Activated CD8-positive, alpha-beta memory T cell treated with anti-CD3 and anti-CD28 coated beads, Interleukin-2, amount 10 ng/mL, durations not matched to agents 7 days and 5 days (primary cell): ENCODE data around the gene OR14C36. TPM values are rescaled to one million over a fixed set of nuclear protein-coding genes. Genes with fewer than 3 reads are reported as not detected.
"Not testable (repeated sequence)": the region's sequence is repeated elsewhere in the genome, so short reads cannot be mapped to it uniquely, and the experiment has no call there.

Source experiments
- ATAC-seq: fragments of 150-1000 bp; cut with Tn5 transposase; one replicate; pipeline ENCODE4 v1.10.0; 2021; ENCODE audit warnings: moderate library complexity
- CTCF ChIA-PET: fragments of 350-600 bp; sonication (Branson Sonifier 250); formaldehyde crosslinking; loops from one replicate; lab custom pipeline; 2021; ENCODE audit warnings: antibody characterized with exemption; lab: Charles Lee
- DNase-seq: peaks from one replicate; pipeline ENCODE4 v3.0.0-alpha.2; 2020
- H3K27ac Mint-ChIP-seq: one replicate; pipeline ENCODE4 v1.8.0; 2021; ENCODE audit warnings: mild to moderate bottlenecking, mixed read lengths
- H3K27me3 Mint-ChIP-seq: one replicate; pipeline ENCODE4 v1.8.0; 2021; ENCODE audit warnings: mixed read lengths
- H3K36me3 Mint-ChIP-seq: one replicate; pipeline ENCODE4 v1.8.0; 2021; ENCODE audit warnings: mild to moderate bottlenecking, mixed read lengths
- H3K4me1 Mint-ChIP-seq: one replicate; pipeline ENCODE4 v1.8.0; 2021; ENCODE audit warnings: mixed read lengths
- H3K4me3 Mint-ChIP-seq: one replicate; pipeline ENCODE4 v1.8.0; 2021; ENCODE audit warnings: mild to moderate bottlenecking, moderate library complexity, mixed read lengths
- H3K9me3 Mint-ChIP-seq: one replicate; pipeline ENCODE4 v1.8.0; 2022; ENCODE audit warnings: low read depth, mixed read lengths
- total RNA-seq, 2 experiments: library from RNA; stranded (reverse); gene quantifications; one replicate each; pipeline ENCODE4 v1.2.3, GENCODE V29; 2021

OR14C36 gene
- total RNA-seq, result not detected

GRCh38 chr1:248348475-248348874 is at the start of gene OR14C36:
Gene OR14C36 (plus strand): TSS chr1:248348775. CDS start chr1:248348775, 0 bp downstream.
- CTCF ChIA-PET, result no interaction called here
- Mint-ChIP-seq H3K27me3 (no peaks in the 10 kb centered on the region), H3K27ac (no peak within 1 kb of the TSS), H3K9me3 (no peaks in the 10 kb centered on the region), H3K36me3 (no peaks in the 10 kb centered on the region), H3K4me1 (no peaks in the 10 kb centered on the region), H3K4me3 (no peak within 1 kb of the TSS)
- DNase-seq (no peak), ATAC-seq (no peak)

GRCh38 chr1:248303324-248303723 is 45.3 kb upstream of the OR14C36 start, which contains the start of gene OR2T12:
Gene OR2T12 (minus strand): TSS chr1:248303424. CDS start chr1:248295578, 7,846 bp downstream.
- ATAC-seq (no peak), DNase-seq (no peak)
- no peaks in the 10 kb centered on the region for H3K27me3 Mint-ChIP-seq
- H3K4me1 Mint-ChIP-seq, result no peaks in the 10 kb centered on the region
- no peak within 1 kb of the TSS for H3K4me3 Mint-ChIP-seq
- no peaks in the 10 kb centered on the region for H3K36me3 Mint-ChIP-seq
- CTCF ChIA-PET, result no interaction called here
- no peak within 1 kb of the TSS for H3K27ac Mint-ChIP-seq
- peaks cover 3% of the 10 kb centered on the region for H3K9me3 Mint-ChIP-seq

GRCh38 chr1:248305672-248306071 is 42.9 kb upstream of the OR14C36 start:
- DNase-seq, CTCF ChIA-PET, H3K27me3 Mint-ChIP-seq, H3K4me3 Mint-ChIP-seq, H3K27ac Mint-ChIP-seq, H3K9me3 Mint-ChIP-seq, H3K4me1 Mint-ChIP-seq, ATAC-seq, H3K36me3 Mint-ChIP-seq: not testable (repeated sequence)

GRCh38 chr1:248306103-248306502 is 42.5 kb upstream of the OR14C36 start:
- H3K27me3 Mint-ChIP-seq, result no peaks in the 10 kb centered on the region
- DNase-seq (no peak), ATAC-seq (no peak)
- CTCF ChIA-PET, result no interaction called here
- H3K4me1 Mint-ChIP-seq, result no peaks in the 10 kb centered on the region
- H3K27ac Mint-ChIP-seq, result no peak overlapping the region
- no peak overlapping the region for H3K4me3 Mint-ChIP-seq
- H3K9me3 Mint-ChIP-seq, result no peaks in the 10 kb centered on the region
- no peaks in the 10 kb centered on the region for H3K36me3 Mint-ChIP-seq

- H3K9me3 Mint-ChIP-seq, H3K4me3 Mint-ChIP-seq, DNase-seq, H3K27me3 Mint-ChIP-seq, H3K27ac Mint-ChIP-seq, H3K4me1 Mint-ChIP-seq, H3K36me3 Mint-ChIP-seq, CTCF ChIA-PET, ATAC-seq: not testable (repeated sequence)
Observed at GRCh38 chr1:248306740-248307139, 41.8 kb upstream of the OR14C36 start.

GRCh38 chr1:248316796-248317195 is 31.8 kb upstream of the OR14C36 start:
- no peak for ATAC-seq
- no peak overlapping the region for H3K27ac Mint-ChIP-seq

GRCh38 chr1:248324468-248324867 is 24.1 kb upstream of the OR14C36 start, which contains the start of gene OR2M7:
Gene OR2M7 (minus strand): TSS chr1:248324568. CDS start chr1:248324568, 0 bp downstream.
- H3K4me3 Mint-ChIP-seq, result no peak within 1 kb of the TSS
- no peaks in the 10 kb centered on the region for H3K4me1 Mint-ChIP-seq
- H3K27me3 Mint-ChIP-seq, result no peaks in the 10 kb centered on the region
- DNase-seq, result no peak
- H3K27ac Mint-ChIP-seq, result no peak within 1 kb of the TSS
- no peak for ATAC-seq
- CTCF ChIA-PET, result no interaction called here
- H3K36me3 Mint-ChIP-seq, result no peaks in the 10 kb centered on the region
- H3K9me3 Mint-ChIP-seq, result no peaks in the 10 kb centered on the region

More at GRCh38 chr1:248316796-248317195, 31.8 kb upstream of the OR14C36 start:
- no peak for DNase-seq
- H3K27me3 Mint-ChIP-seq, result no peaks in the 10 kb centered on the region
- no peaks in the 10 kb centered on the region for H3K4me1 Mint-ChIP-seq
- H3K4me3 Mint-ChIP-seq, result no peak overlapping the region
- H3K36me3 Mint-ChIP-seq, result no peaks in the 10 kb centered on the region
- CTCF ChIA-PET, result no interaction called here
- H3K9me3 Mint-ChIP-seq, result no peaks in the 10 kb centered on the region

- Mint-ChIP-seq H3K4me1 (no peaks in the 10 kb centered on the region), H3K27ac (no peak overlapping the region), H3K36me3 (no peaks in the 10 kb centered on the region), H3K27me3 (no peaks in the 10 kb centered on the region), H3K4me3 (no peak overlapping the region), H3K9me3 (no peaks in the 10 kb centered on the region)
- ATAC-seq (no peak), DNase-seq (no peak)
- CTCF ChIA-PET, result no interaction called here
Observed at GRCh38 chr1:248343451-248343850, 5.1 kb upstream of the OR14C36 start.

GRCh38 chr1:248359415-248359814 is 10.8 kb downstream of the OR14C36 start:
- Mint-ChIP-seq H3K4me1 (no peaks in the 10 kb centered on the region), H3K9me3 (no peaks in the 10 kb centered on the region), H3K36me3 (no peaks in the 10 kb centered on the region), H3K27me3 (no peaks in the 10 kb centered on the region), H3K27ac (no peak overlapping the region), H3K4me3 (no peak overlapping the region)
- ATAC-seq (no peak), DNase-seq (no peak)
- CTCF ChIA-PET, result no interaction called here

- no peak for ATAC-seq
- Mint-ChIP-seq H3K4me1 (no peaks in the 10 kb centered on the region), H3K36me3 (no peaks in the 10 kb centered on the region), H3K27me3 (no peaks in the 10 kb centered on the region), H3K9me3 (no peaks in the 10 kb centered on the region), H3K27ac (no peak within 1 kb of the TSS), H3K4me3 (no peak within 1 kb of the TSS)
- CTCF ChIA-PET, result no interaction called here
- no peak for DNase-seq
Observed at GRCh38 chr1:248361121-248361715, 12.6 kb downstream of the OR14C36 start, which contains the start of gene OR2T4. Gene OR2T4 (plus strand): TSS chr1:248361665. CDS start chr1:248361665, 0 bp downstream.

GRCh38 chr1:248366609-248367008 is 18.0 kb downstream of the OR14C36 start:
- Mint-ChIP-seq H3K9me3 (peaks cover 2% of the 10 kb centered on the region), H3K4me1 (no peaks in the 10 kb centered on the region), H3K27ac (no peak overlapping the region), H3K27me3 (no peaks in the 10 kb centered on the region), H3K4me3 (no peak overlapping the region), H3K36me3 (no peaks in the 10 kb centered on the region)
- CTCF ChIA-PET, result no interaction called here
- no peak for ATAC-seq
- DNase-seq, result no peak

- Mint-ChIP-seq H3K27me3 (no peaks in the 10 kb centered on the region), H3K9me3 (peaks cover 2% of the 10 kb centered on the region), H3K4me3 (no peak overlapping the region), H3K36me3 (no peaks in the 10 kb centered on the region), H3K4me1 (no peaks in the 10 kb centered on the region), H3K27ac (no peak overlapping the region)
- ATAC-seq (no peak), DNase-seq (no peak)
- CTCF ChIA-PET, result no interaction called here
Observed at GRCh38 chr1:248372394-248372793, 23.8 kb downstream of the OR14C36 start.

- Mint-ChIP-seq H3K4me1 (no peaks in the 10 kb centered on the region), H3K27me3 (no peaks in the 10 kb centered on the region), H3K9me3 (peaks cover 2% of the 10 kb centered on the region), H3K36me3 (no peaks in the 10 kb centered on the region), H3K27ac (no peak overlapping the region), H3K4me3 (no peak overlapping the region)
- DNase-seq (no peak), ATAC-seq (no peak)
- CTCF ChIA-PET, result no interaction called here
Observed at GRCh38 chr1:248373761-248374160, 25.2 kb downstream of the OR14C36 start.

- H3K4me1 Mint-ChIP-seq, result no peaks in the 10 kb centered on the region
- H3K9me3 Mint-ChIP-seq, result no peaks in the 10 kb centered on the region
- no peak within 1 kb of the TSS for H3K4me3 Mint-ChIP-seq
- no peak within 1 kb of the TSS for H3K27ac Mint-ChIP-seq
- no peak for ATAC-seq
- H3K36me3 Mint-ChIP-seq, result no peaks in the 10 kb centered on the region
- CTCF ChIA-PET, result no interaction called here
- DNase-seq, result no peak
- no peaks in the 10 kb centered on the region for H3K27me3 Mint-ChIP-seq
Observed at GRCh38 chr1:248375446-248375845, 26.9 kb downstream of the OR14C36 start, which contains the start of gene OR2T6. Gene OR2T6 (plus strand): TSS chr1:248375746. CDS start chr1:248387609, 11,863 bp downstream.
